NCI-H1930 (cell line): ENCODE results near the gene NTF4.
"Not testable (repeated sequence)": the region's sequence is repeated elsewhere in the genome, so short reads cannot be mapped to it uniquely, and the experiment has no call there.

Experiments used
- DNase-seq, 2 experiments: peaks; one replicate each; lab custom pipeline; 2025; lab: John Stamatoyannopoulos, UW

NTF4 gene

GRCh38 chr19:49091391-49092038 lies 26.9 kb upstream of the NTF4 start:
- no peak for DNase-seq

- DNase-seq, result no peak
Observed at GRCh38 chr19:49086296-49086695, 21.7 kb upstream of the NTF4 start.

- DNase-seq, result no peak
Observed at GRCh38 chr19:49085868-49086232, 21.2 kb upstream of the NTF4 start.

- DNase-seq, result peak; percentile 100
Observed at GRCh38 chr19:49085020-49085867, 20.6 kb upstream of the NTF4 start, which contains the start of gene SNRNP70. Gene SNRNP70, plus strand, starts transcription at chr19:49085451. Its CDS starts 964 bp downstream, at chr19:49086415.

- no peak for DNase-seq
Observed at GRCh38 chr19:49084206-49085019, 19.8 kb upstream of the NTF4 start.

GRCh38 chr19:49081273-49081672 lies 16.7 kb upstream of the NTF4 start:
- DNase-seq, result no peak

- DNase-seq, result no peak
Observed at GRCh38 chr19:49080392-49080791, 15.8 kb upstream of the NTF4 start.

GRCh38 chr19:49074869-49075268 lies 10.3 kb upstream of the NTF4 start:
- DNase-seq, result not testable (repeated sequence)

GRCh38 chr19:49073514-49074378 lies 9.1 kb upstream of the NTF4 start:
- peak; percentile 26 to 32 for DNase-seq

GRCh38 chr19:49071860-49072547 lies 7.4 kb upstream of the NTF4 start:
- peak; percentile 41 to 60 for DNase-seq

- no peak for DNase-seq
Observed at GRCh38 chr19:49070416-49070815, 5.8 kb upstream of the NTF4 start.

- DNase-seq, result no peak
Observed at GRCh38 chr19:49069026-49069425, 4.4 kb upstream of the NTF4 start.

GRCh38 chr19:49067554-49067953 lies 2.9 kb upstream of the NTF4 start:
- DNase-seq, result no peak

- no peak for DNase-seq
Observed at GRCh38 chr19:49065905-49066512, 1.4 kb upstream of the NTF4 start.

GRCh38 chr19:49064029-49064629 lies 489 bp downstream of the NTF4 start:
- DNase-seq, result no peak

- DNase-seq, result no peak
Observed at GRCh38 chr19:49061445-49061844, 3.2 kb downstream of the NTF4 start.

- DNase-seq, result no peak
Observed at GRCh38 chr19:49061000-49061399, 3.6 kb downstream of the NTF4 start.

- DNase-seq, result no peak
Observed at GRCh38 chr19:49059053-49059452, 5.6 kb downstream of the NTF4 start.

- no peak for DNase-seq
Observed at GRCh38 chr19:49058562-49058961, 6.1 kb downstream of the NTF4 start.

- DNase-seq, result no peak
Observed at GRCh38 chr19:49057636-49058234, 6.9 kb downstream of the NTF4 start, which contains the start of gene CGB7. Gene CGB7, minus strand, starts transcription at chr19:49057749. Its CDS starts 2,374 bp downstream, at chr19:49055375.
